Measurements from ENCODE around the gene COL15A1.

GRCh38 chr9:98964201-98964600 lies 20.5 kb downstream of the COL15A1 start:
- TF ChIP-seq CTCF (IDR thresholded peaks at IDR 0.05; ENCODE audit: low read depth, low read length, poor library complexity, severe bottlenecking) (no peak), EZH2phosphoT487 (IDR thresholded peaks at IDR 0.05; ENCODE audit: borderline replicate concordance, low read length) (no peak)
